ENCODE data around the gene MICAL1. TPM values are rescaled to one million over a fixed set of nuclear protein-coding genes. Genes with fewer than 3 reads are reported as not detected.

MICAL1 gene
- 37.4 and 85.2 TPM in 2 replicates for total RNA-seq

GRCh38 chr6:109455437-109456110 is at the start of gene MICAL1:
Gene MICAL1 (minus strand): TSS chr6:109455772. CDS start chr6:109454196, 1,576 bp downstream.

GRCh38 chr6:109482905-109483734 is 27.5 kb upstream of the MICAL1 start, which contains the start of gene ZBTB24:
Gene ZBTB24 (minus strand): TSS chr6:109483219. CDS start chr6:109482026, 1,193 bp downstream.

GRCh38 chr6:109440331-109441068 is 15.1 kb downstream of the MICAL1 start, which contains the start of the genes PPIL6 and SMPD2:
Gene PPIL6 (minus strand): TSS chr6:109440628. CDS start chr6:109440590, 38 bp downstream.
Gene SMPD2 (plus strand): TSS chr6:109440724. CDS start chr6:109441122, 398 bp downstream.

Other genes starting within 250 kb of the MICAL1 start
- 169 and 191 TPM in 2 replicates for gene CD164, start 73.3 kb downstream of the MICAL1 start, total RNA-seq
- 1.8 and 2.6 TPM in 2 replicates for gene PPIL6, start 15.1 kb downstream of the MICAL1 start, total RNA-seq
- 11.2 and 14.7 TPM in 2 replicates for gene SMPD2, start 15.0 kb downstream of the MICAL1 start, total RNA-seq
- 5.5 and 9.9 TPM in 2 replicates for gene ZBTB24, start 27.4 kb upstream of the MICAL1 start, total RNA-seq
- 2.0 and 5.0 TPM in 2 replicates for gene AK9, start 235.4 kb upstream of the MICAL1 start, total RNA-seq
- 13.1 and 18.6 TPM in 2 replicates for gene FIG4, start 235.5 kb upstream of the MICAL1 start, total RNA-seq

Measured in placental pericyte (primary cell).